GM12891 (cell line): ENCODE measurements around the gene FLOT1.

Experiments
- POLR2A ChIP-seq: IDR thresholded peaks from 2 replicates; pipeline ENCODE4 v1.6.1; 2011; ENCODE audit warnings: low read depth, low read length, control low read depth
- SPI1 ChIP-seq: IDR thresholded peaks from 2 replicates; pipeline ENCODE4 v1.6.1; 2011; ENCODE audit warnings: low read depth, low read length, control low read depth
- TAF1 ChIP-seq: IDR thresholded peaks from 2 replicates; pipeline ENCODE4 v1.6.1; 2011; ENCODE audit warnings: low read depth, low read length, control low read depth

GRCh38 chr6:30688569-30688968, 53.9 kb downstream of the FLOT1 start:
- no peak for TF ChIP-seq TAF1
- no peak for TF ChIP-seq POLR2A
- no peak for TF ChIP-seq SPI1
